Effector CD4-positive, alpha-beta T cell (primary cell): ENCODE results near the gene CCDC6.
"Not testable (repeated sequence)": the region's sequence is repeated elsewhere in the genome, so short reads cannot be mapped to it uniquely, and the experiment has no call there.

ENCODE experiments used
- DNase-seq: peaks from one replicate; pipeline ENCODE4 v3.0.0-alpha.2; 2020

CCDC6 gene

GRCh38 chr10:59905066-59905730 is 1.2 kb downstream of the CCDC6 start:
- no peak for DNase-seq

- no peak for DNase-seq
Observed at GRCh38 chr10:59904426-59905065, 1.8 kb downstream of the CCDC6 start.

- no peak for DNase-seq
Observed at GRCh38 chr10:59903871-59904270, 2.5 kb downstream of the CCDC6 start.

- no peak for DNase-seq
Observed at GRCh38 chr10:59902016-59902415, 4.3 kb downstream of the CCDC6 start.

- DNase-seq: no peak
Observed at GRCh38 chr10:59901470-59901869, 4.9 kb downstream of the CCDC6 start.

GRCh38 chr10:59900048-59900727 is 6.2 kb downstream of the CCDC6 start:
- no peak for DNase-seq

- DNase-seq: no peak
Observed at GRCh38 chr10:59898125-59898835, 8.1 kb downstream of the CCDC6 start.

GRCh38 chr10:59896191-59896590 is 10.2 kb downstream of the CCDC6 start:
- DNase-seq: no peak

GRCh38 chr10:59895629-59896116 is 10.7 kb downstream of the CCDC6 start:
- DNase-seq: no peak

- no peak for DNase-seq
Observed at GRCh38 chr10:59894114-59894513, 12.2 kb downstream of the CCDC6 start.

GRCh38 chr10:59892697-59893096 is 13.7 kb downstream of the CCDC6 start:
- DNase-seq: no peak

GRCh38 chr10:59891936-59892335 is 14.4 kb downstream of the CCDC6 start:
- no peak for DNase-seq

- no peak for DNase-seq
Observed at GRCh38 chr10:59891349-59891748, 15.0 kb downstream of the CCDC6 start.

- no peak for DNase-seq
Observed at GRCh38 chr10:59888781-59889435, 17.4 kb downstream of the CCDC6 start.

- DNase-seq: no peak
Observed at GRCh38 chr10:59887972-59888640, 18.2 kb downstream of the CCDC6 start.

GRCh38 chr10:59887006-59887405 is 19.4 kb downstream of the CCDC6 start:
- no peak for DNase-seq

- DNase-seq: no peak
Observed at GRCh38 chr10:59885430-59886134, 20.8 kb downstream of the CCDC6 start.

GRCh38 chr10:59884893-59885292 is 21.5 kb downstream of the CCDC6 start:
- not testable (repeated sequence) for DNase-seq

GRCh38 chr10:59881640-59882039 is 24.7 kb downstream of the CCDC6 start:
- no peak for DNase-seq

GRCh38 chr10:59880971-59881510 is 25.3 kb downstream of the CCDC6 start:
- DNase-seq: no peak
